Lower lobe of right lung (tissue), 2 donors: ENCODE data around the gene SBK2. TPM values are rescaled to one million over a fixed set of nuclear protein-coding genes. Genes with fewer than 3 reads are reported as not detected.

ENCODE experiments used
- ATAC-seq, 2 donors: fragments of 200-7000 bp; cut with Tn5 transposase; one replicate each; pipeline ENCODE4 v1.9.1; 2020 to 2022; ENCODE audit warnings: mild to moderate bottlenecking in 2 of 2, moderate library complexity in 2 of 2
- DNase-seq: peaks from one replicate; pipeline ENCODE4 v3.0.0-alpha.2; 2020
- H3K27ac ChIP-seq: fragments of 200-600 bp; one replicate; pipeline ENCODE4 v1.8.0; 2022
- H3K27me3 ChIP-seq: fragments of 200-600 bp; one replicate; pipeline ENCODE4 v1.8.0; 2022; ENCODE audit warnings: low read depth
- H3K36me3 ChIP-seq: fragments of 200-600 bp; one replicate; pipeline ENCODE4 v1.8.0; 2022; ENCODE audit warnings: mild to moderate bottlenecking
- H3K4me1 ChIP-seq: fragments of 200-600 bp; one replicate; pipeline ENCODE4 v1.8.0; 2022
- H3K4me3 ChIP-seq: fragments of 200-600 bp; one replicate; pipeline ENCODE4 v1.8.0; 2022; ENCODE audit warnings: mild to moderate bottlenecking
- H3K9me3 ChIP-seq: fragments of 200-600 bp; one replicate; pipeline ENCODE4 v1.8.0; 2022
- CTCF ChIP-seq: fragments of 200-600 bp; IDR thresholded peaks from one replicate; pipeline ENCODE4 v1.8.0; 2022; ENCODE audit warnings: antibody characterized with exemption, mild to moderate bottlenecking
- intact Hi-C: fragments of 100-400 bp; cut with DNase I; formaldehyde crosslinking; loops from one replicate; pipeline ENCODE4 v1.11.0; 2022
- total RNA-seq: library from RNA; stranded (reverse); fragmentation: NEBNext Ultra II Directional; extraction: Animal tissue kit (Norgen Biotek cat#: 25700); gene quantifications from one replicate; pipeline ENCODE4 v1.2.1, GENCODE V29; 2021
- donor health status: DM: no; HTN: yes; CAD: no; lungs with severe emphysema.

The SBK2 gene
- total RNA-seq, 1 donor from 2014 or later, result not detected

GRCh38 chr19:55504981-55505380 is 32.0 kb downstream of the SBK2 start:
- Histone ChIP-seq H3K4me3 (no peak overlapping the region), H3K36me3 (no peaks in the 10 kb centered on the region), H3K9me3 (no peaks in the 10 kb centered on the region), H3K27ac (no peak overlapping the region), H3K4me1 (peaks cover 8% of the 10 kb centered on the region), H3K27me3 (no peaks in the 10 kb centered on the region)
- no peak for DNase-seq
- ATAC-seq, result no peak
- no peak for TF ChIP-seq CTCF
- intact Hi-C loops, result no loop called here

- H3K36me3 ChIP-seq, result no peaks in the 10 kb centered on the region
- no peak for DNase-seq
- no peaks in the 10 kb centered on the region for H3K9me3 ChIP-seq
- peak overlapping the region; percentile 63 for H3K27ac ChIP-seq
- TF ChIP-seq CTCF, result peak; percentile 32
- intact Hi-C loops, result no loop called here
- no peak for ATAC-seq
- H3K4me3 ChIP-seq, result peak overlapping the region; percentile 50
- H3K27me3 ChIP-seq, result no peaks in the 10 kb centered on the region
- H3K4me1 ChIP-seq, result peaks cover 8% of the 10 kb centered on the region
Observed at GRCh38 chr19:55504252-55504603, 32.7 kb downstream of the SBK2 start.

GRCh38 chr19:55503502-55504251 is 33.3 kb downstream of the SBK2 start:
- Histone ChIP-seq H3K27ac (peak overlapping the region; percentile 63), H3K27me3 (no peaks in the 10 kb centered on the region), H3K4me1 (peaks cover 8% of the 10 kb centered on the region), H3K4me3 (peak overlapping the region; percentile 50), H3K9me3 (no peaks in the 10 kb centered on the region), H3K36me3 (no peaks in the 10 kb centered on the region)
- TF ChIP-seq CTCF, result peak; percentile 100
- intact Hi-C loops, result no loop called here
- ATAC-seq (peak; percentile 97 to 99), DNase-seq (peak; percentile 93)

GRCh38 chr19:55503157-55503501 is 33.8 kb downstream of the SBK2 start:
- ATAC-seq, result no peak
- Histone ChIP-seq H3K9me3 (no peaks in the 10 kb centered on the region), H3K4me1 (peaks cover 8% of the 10 kb centered on the region), H3K27ac (no peak overlapping the region), H3K36me3 (no peaks in the 10 kb centered on the region), H3K4me3 (peak overlapping the region; percentile 50), H3K27me3 (no peaks in the 10 kb centered on the region)
- TF ChIP-seq CTCF, result no peak
- no peak for DNase-seq
- intact Hi-C loops, result no loop called here

- no peak for TF ChIP-seq CTCF
- intact Hi-C loops, result no loop called here
- no peak overlapping the region for H3K27ac ChIP-seq
Observed at GRCh38 chr19:55502197-55502952, 34.6 kb downstream of the SBK2 start.

More at GRCh38 chr19:55502197-55502952, 34.6 kb downstream of the SBK2 start:
- H3K36me3 ChIP-seq, result no peaks in the 10 kb centered on the region
- DNase-seq (no peak), ATAC-seq (no peak)
- H3K9me3 ChIP-seq, result no peaks in the 10 kb centered on the region
- no peak overlapping the region for H3K4me3 ChIP-seq
- H3K4me1 ChIP-seq, result peaks cover 8% of the 10 kb centered on the region
- no peaks in the 10 kb centered on the region for H3K27me3 ChIP-seq
